GM18508 (cell line): ENCODE measurements around the gene WDR91.
"Not testable (repeated sequence)": the region's sequence is repeated elsewhere in the genome, so short reads cannot be mapped to it uniquely, and the experiment has no call there.

Experiments used
- ATAC-seq: cut with Tn5 transposase; IDR thresholded peaks from one replicate; pipeline ENCODE4 v1.9.1; 2021; ENCODE audit warnings: moderate number of reproducible peaks; ENCODE audit not compliant: insufficient read depth, unreplicated experiment

The WDR91 gene

GRCh38 chr7:135181929-135182678, 29.2 kb downstream of the WDR91 start:
- ATAC-seq = no peak

- ATAC-seq = no peak
Measured at GRCh38 chr7:135181261-135181928, 29.9 kb downstream of the WDR91 start.

GRCh38 chr7:135180122-135180521, 31.2 kb downstream of the WDR91 start:
- ATAC-seq = no peak

GRCh38 chr7:135179321-135179925, 31.9 kb downstream of the WDR91 start:
- ATAC-seq = no peak

GRCh38 chr7:135178364-135178763, 33.0 kb downstream of the WDR91 start:
- ATAC-seq = no peak

- ATAC-seq = no peak
Measured at GRCh38 chr7:135177028-135177696, 34.2 kb downstream of the WDR91 start.

DNA sequence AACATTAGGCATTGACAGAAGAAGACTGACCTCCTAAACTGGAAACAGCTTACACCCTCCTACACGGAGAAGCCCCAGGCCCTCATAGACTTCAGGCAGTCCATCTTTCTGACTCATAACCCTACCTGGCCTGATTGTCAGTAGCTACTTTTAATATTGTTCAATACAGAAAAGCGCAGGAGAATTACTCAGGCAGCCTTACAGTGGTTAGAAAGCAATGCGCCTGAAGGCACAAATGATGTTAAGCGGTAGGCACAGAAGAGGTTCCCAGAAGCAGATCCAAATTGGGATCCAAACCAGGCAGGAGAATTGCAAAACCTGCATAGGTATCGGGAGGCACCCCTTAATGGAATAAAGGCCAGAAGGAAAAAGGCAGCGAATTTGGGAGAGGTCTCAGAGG, 35.4 kb downstream of the WDR91 start:
- ATAC-seq = no peak

DNA sequence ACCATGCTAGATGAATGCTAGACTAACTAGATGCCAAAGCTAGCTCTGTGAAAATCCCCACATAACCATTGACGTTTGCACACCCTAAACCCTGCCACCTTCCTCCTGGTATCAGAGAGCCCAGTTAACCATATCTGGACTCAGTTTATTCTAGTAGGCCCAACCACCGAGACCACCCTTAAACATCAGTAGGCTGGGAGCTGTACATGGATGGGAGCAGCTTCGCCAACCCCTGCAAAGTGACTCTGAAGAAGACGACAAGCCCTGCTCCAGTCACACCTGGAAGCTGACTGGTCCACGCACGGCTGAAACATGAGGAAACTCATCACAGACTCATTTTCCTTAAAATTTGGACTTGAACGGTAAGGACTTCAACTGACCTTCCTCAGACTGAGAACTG, 36.4 kb downstream of the WDR91 start:
- no peak for ATAC-seq

GRCh38 chr7:135173916-135174315, 37.4 kb downstream of the WDR91 start:
- not testable (repeated sequence) for ATAC-seq

- not testable (repeated sequence) for ATAC-seq
Measured at GRCh38 chr7:135171581-135172291, 39.6 kb downstream of the WDR91 start.

DNA sequence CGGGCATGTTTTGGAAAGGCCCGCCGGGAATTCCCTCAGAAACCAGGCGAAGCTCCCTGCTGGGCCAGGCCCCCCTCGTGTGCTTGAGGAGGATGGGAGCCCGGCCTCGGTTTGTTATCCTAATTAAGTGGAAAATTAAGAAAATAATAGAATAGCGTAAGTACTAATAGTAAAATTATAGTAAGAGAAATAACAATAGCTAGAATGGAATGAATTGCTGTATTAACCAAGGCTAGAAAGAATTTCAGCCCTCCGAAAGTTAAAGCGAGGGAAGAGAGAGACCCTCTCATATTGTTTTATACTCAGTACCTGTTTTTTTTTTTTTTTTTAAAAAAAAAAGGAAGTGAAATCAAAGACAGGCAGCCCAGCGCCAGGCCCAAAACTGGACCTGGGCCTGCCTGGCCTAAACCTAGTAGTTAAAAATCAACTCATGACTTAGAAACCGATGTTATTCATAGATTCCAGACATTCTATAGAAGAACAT, 40.3 kb downstream of the WDR91 start:
- ATAC-seq = peak; percentile 25

- ATAC-seq = peak; percentile 30
Measured at GRCh38 chr7:135170274-135170997, 40.9 kb downstream of the WDR91 start, which contains the start of gene CYREN. TSS of gene CYREN (minus strand) at chr7:135170707. CDS start at chr7:135168922, 1,785 bp downstream.

DNA sequence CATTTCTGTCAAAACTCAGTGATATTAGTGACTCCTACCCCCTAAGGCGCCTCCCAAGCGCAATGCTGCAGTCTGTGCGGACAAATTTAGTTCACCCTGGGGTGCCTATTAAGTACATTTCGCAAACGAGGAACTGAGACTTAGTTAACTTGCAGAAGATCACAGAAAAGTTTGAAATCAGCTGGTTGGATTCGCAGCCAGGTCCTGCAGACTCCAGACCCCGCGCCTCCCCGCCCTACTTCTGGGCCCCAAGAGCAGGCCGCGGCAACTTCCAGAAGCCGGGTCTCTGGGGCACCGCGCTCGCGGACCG, 41.4 kb downstream of the WDR91 start:
- ATAC-seq = peak; percentile 2

GRCh38 chr7:135169141-135169963, 42.0 kb downstream of the WDR91 start:
- ATAC-seq = peak; percentile 37

- ATAC-seq = no peak
Measured at GRCh38 chr7:135168489-135169140, 42.7 kb downstream of the WDR91 start.

GRCh38 chr7:135168001-135168400, 43.3 kb downstream of the WDR91 start:
- ATAC-seq = no peak

DNA sequence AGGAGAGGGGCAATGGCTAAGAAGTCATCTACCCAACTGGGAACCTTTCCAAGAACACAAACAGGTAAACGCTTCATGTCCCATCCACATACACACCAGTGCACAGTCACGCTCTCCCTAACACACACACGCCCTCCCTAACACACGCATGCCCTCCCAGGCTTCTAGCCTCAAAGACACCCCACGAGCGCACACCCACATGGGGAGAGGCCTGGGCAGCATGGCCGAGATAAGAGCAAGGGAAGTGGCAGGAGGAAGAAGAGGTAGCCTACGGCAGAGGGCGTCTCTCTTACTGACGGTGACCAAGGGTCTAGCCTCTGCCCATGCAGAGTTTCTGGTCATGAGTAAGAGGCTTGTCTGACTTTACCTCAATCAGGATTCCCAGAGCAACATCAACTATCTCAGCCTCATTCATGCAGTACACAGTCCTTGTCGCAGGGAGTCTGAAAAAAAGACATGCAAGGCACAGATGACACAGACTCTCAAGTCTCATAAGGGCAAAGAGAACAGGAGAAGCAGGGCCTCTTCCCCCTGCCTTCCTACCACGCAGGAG, 43.9 kb downstream of the WDR91 start:
- ATAC-seq = no peak
